Keratinocyte (primary cell): ENCODE results near the gene ELOVL5. TPM values are rescaled to one million over a fixed set of nuclear protein-coding genes. Genes with fewer than 3 reads are reported as not detected.
"Not testable (repeated sequence)": the region's sequence is repeated elsewhere in the genome, so short reads cannot be mapped to it uniquely, and the experiment has no call there.

ENCODE experiments used
- DNase-seq: peaks from one replicate; pipeline ENCODE4 v3.0.0-alpha.2; 2011; ENCODE audit warnings: low read depth, missing footprints, low spot score
- FAIRE-seq: peaks from 2 replicates; lab custom pipeline; 2011; peaks lifted over from hg19 to GRCh38; lab: Jason Lieb, UNC
- H2AFZ ChIP-seq: 2 replicates; pipeline ENCODE4 v1.6.0; 2012; ENCODE audit warnings: low read length, control low read depth, inconsistent platforms; ENCODE audit not compliant: control insufficient read depth
- H3K27ac ChIP-seq: 2 replicates; pipeline ENCODE4 v1.5.1; 2011; ENCODE audit warnings: low read length; ENCODE audit not compliant: control insufficient read depth, insufficient read depth
- H3K27me3 ChIP-seq: 3 replicates; pipeline ENCODE4 v1.6.0; 2011; ENCODE audit warnings: low read length; ENCODE audit not compliant: control insufficient read depth, insufficient read depth; ENCODE audit errors: extremely low read depth
- H3K36me3 ChIP-seq, 2 experiments: 2 replicates in 1 of 2; 3 replicates in 1 of 2; pipeline ENCODE4 v1.5.1; 2011; ENCODE audit warnings: low read length in 2 of 2, mild to moderate bottlenecking in 1 of 2; ENCODE audit not compliant: control insufficient read depth in 2 of 2, insufficient read depth in 2 of 2; ENCODE audit errors: extremely low read depth in 1 of 2
- H3K4me1 ChIP-seq: 3 replicates; pipeline ENCODE4 v1.5.1; 2011; ENCODE audit warnings: low read length; ENCODE audit not compliant: control insufficient read depth, insufficient read depth; ENCODE audit errors: extremely low read depth
- H3K4me2 ChIP-seq: 3 replicates; pipeline ENCODE4 v1.6.0; 2011; ENCODE audit warnings: low read depth, low read length; ENCODE audit not compliant: control insufficient read depth, insufficient read depth; ENCODE audit errors: extremely low read depth
- H3K4me3 ChIP-seq, 3 experiments: fragments of 200-600 bp in 1 of 3; sonication (generic) in 1 of 3; 2 replicates in 2 of 3; 3 replicates in 1 of 3; pipeline ENCODE4 v1.5.1; 2011 to 2016; ENCODE audit warnings: low read length in 3 of 3, mild to moderate bottlenecking in 3 of 3, control low read depth in 2 of 3, inconsistent platforms in 1 of 3, low read depth in 1 of 3, mixed read lengths in 1 of 3, mixed run types in 1 of 3, moderate library complexity in 1 of 3; ENCODE audit not compliant: control insufficient read depth in 2 of 3, insufficient read depth in 2 of 3; ENCODE audit errors: extremely low read depth in 1 of 3
- H3K79me2 ChIP-seq: 2 replicates; pipeline ENCODE4 v1.6.0; 2012; ENCODE audit warnings: low read length; ENCODE audit not compliant: control insufficient read depth, insufficient read depth
- H3K9ac ChIP-seq: 3 replicates; pipeline ENCODE4 v1.6.0; 2011; ENCODE audit warnings: low read length; ENCODE audit not compliant: control insufficient read depth, insufficient read depth; ENCODE audit errors: extremely low read depth
- H3K9me1 ChIP-seq: 3 replicates; pipeline ENCODE4 v1.6.0; 2011; ENCODE audit warnings: low read length; ENCODE audit not compliant: control insufficient read depth, insufficient read depth; ENCODE audit errors: extremely low read depth
- H3K9me3 ChIP-seq: 2 replicates; pipeline ENCODE4 v1.5.1; 2012; ENCODE audit warnings: low read depth, low read length; ENCODE audit not compliant: control insufficient read depth
- H4K20me1 ChIP-seq: 3 replicates; pipeline ENCODE4 v1.6.0; 2011; ENCODE audit warnings: low read length; ENCODE audit not compliant: control insufficient read depth, insufficient read depth; ENCODE audit errors: extremely low read depth
- CTCF ChIP-seq, 3 experiments: IDR thresholded peaks in 1 of 3; conservative IDR thresholded peaks in 1 of 3; optimal IDR thresholded peaks in 1 of 3; 2 replicates in 2 of 3; 3 replicates in 1 of 3; pipeline versions ENCODE3 to v1.5.1; 2011; ENCODE audit warnings: low read length in 3 of 3, mild to moderate bottlenecking in 3 of 3, moderate library complexity in 2 of 3, control low read depth in 1 of 3, inconsistent platforms in 1 of 3; ENCODE audit not compliant: insufficient read depth in 2 of 3; ENCODE audit errors: extremely low read depth in 1 of 3
- EZH2 ChIP-seq: IDR thresholded peaks from one replicate; pipeline ENCODE4 v1.6.1; 2012; ENCODE audit warnings: inconsistent platforms, mild to moderate bottlenecking, low read length, moderate library complexity
- dilution Hi-C: fragments of 300-500 bp; cut with MboI; formaldehyde crosslinking; loops from one replicate; pipeline ENCODE4 v1.7.0; 2020; ENCODE audit warnings: low sequenced_read_pairs; ENCODE audit not compliant: extremely low pct_ligation_motif_present
- polyA plus RNA-seq, 5 experiments: library from polyadenylated mRNA; depleted of rRNA in 3 of 5; stranded (reverse) in 3 of 5; stranded (forward) in 1 of 5; unstranded in 1 of 5; fragments of >200 nt; gene quantifications; 1 replicate in 1 of 5; 2 replicates in 3 of 5; 3 replicates in 1 of 5; pipeline versions ENCODE4 v1.2.1 to v1.2.3, GENCODE V29; 2011 to 2012; ENCODE audit warnings: missing spikeins in 2 of 5, low read depth in 1 of 5, low replicate concordance in 1 of 5

ELOVL5 gene
- polyA plus RNA-seq, 1 donor (not counting 4 experiments of a cell fraction or from before 2014, with no cell fraction given), result 66.7 TPM

GRCh38 chr6:53318429-53318828 is 30.3 kb downstream of the ELOVL5 start:
- no peaks in the 10 kb centered on the region for H4K20me1 ChIP-seq
- DNase-seq, result no peak
- H3K9me1 ChIP-seq, result peaks cover 6% of the 10 kb centered on the region
- no peaks in the 10 kb centered on the region for H3K27me3 ChIP-seq
- H3K4me1 ChIP-seq, result peaks cover 15% of the 10 kb centered on the region
- H2AFZ ChIP-seq, result no peak overlapping the region
- dilution Hi-C loops, result no loop called here
- no peak for TF ChIP-seq CTCF (optimal IDR thresholded peaks at IDR 0.05 in 1 of 3, IDR thresholded peaks at IDR 0.05 in 1 of 3, conservative IDR thresholded peaks at IDR 0.05 in 1 of 3; ENCODE audit: extremely low read depth in 1 of 3, insufficient read depth in 2 of 3, low read length in 3 of 3)
- TF ChIP-seq EZH2, result no peak
- H3K4me2 ChIP-seq, result no peak overlapping the region
- peaks cover 80% of the 10 kb centered on the region for H3K79me2 ChIP-seq
- no peak overlapping the region for H3K27ac ChIP-seq
- H3K36me3 ChIP-seq, result no peaks in the 10 kb centered on the region
- no peak overlapping the region for H3K9ac ChIP-seq
- no peaks in the 10 kb centered on the region for H3K9me3 ChIP-seq
- no peak for FAIRE-seq
- H3K4me3 ChIP-seq, result no peak overlapping the region

GRCh38 chr6:53317861-53318260 is 30.9 kb downstream of the ELOVL5 start:
- dilution Hi-C loops, result no loop called here
- TF ChIP-seq CTCF (optimal IDR thresholded peaks at IDR 0.05 in 1 of 3, IDR thresholded peaks at IDR 0.05 in 1 of 3, conservative IDR thresholded peaks at IDR 0.05 in 1 of 3; ENCODE audit: extremely low read depth in 1 of 3, insufficient read depth in 2 of 3, low read length in 3 of 3) (no peak), EZH2 (no peak)
- DNase-seq (no peak), FAIRE-seq (no peak)
- H3K4me3 ChIP-seq, result no peak overlapping the region
- H3K79me2 ChIP-seq, result peaks cover 81% of the 10 kb centered on the region
- H3K27ac ChIP-seq, result no peak overlapping the region
- H3K9me1 ChIP-seq, result peaks cover 6% of the 10 kb centered on the region
- no peak overlapping the region for H2AFZ ChIP-seq
- no peaks in the 10 kb centered on the region for H4K20me1 ChIP-seq
- no peaks in the 10 kb centered on the region for H3K36me3 ChIP-seq
- H3K4me1 ChIP-seq, result peaks cover 13% of the 10 kb centered on the region
- no peak overlapping the region for H3K9ac ChIP-seq
- H3K27me3 ChIP-seq, result no peaks in the 10 kb centered on the region
- H3K4me2 ChIP-seq, result no peak overlapping the region
- no peaks in the 10 kb centered on the region for H3K9me3 ChIP-seq

DNA sequence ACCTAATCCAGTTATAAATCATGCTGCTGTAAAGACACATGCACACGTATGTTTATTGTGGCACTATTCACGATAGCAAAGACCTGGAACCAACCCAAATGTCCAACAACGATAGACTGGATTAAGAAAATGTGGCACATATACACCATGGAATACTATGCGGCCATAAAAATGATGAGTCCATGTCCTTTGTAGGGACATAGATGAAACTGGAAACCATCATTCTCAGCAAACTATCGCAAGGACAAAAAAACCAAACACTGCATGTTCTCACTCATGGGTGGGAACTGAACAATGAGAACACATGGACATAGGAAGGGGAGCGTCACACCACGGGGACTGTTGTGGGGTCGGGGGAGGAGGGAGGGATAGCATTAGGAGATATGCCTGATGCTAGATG is 31.5 kb downstream of the ELOVL5 start:
- H3K27ac ChIP-seq, H3K27me3 ChIP-seq, H2AFZ ChIP-seq, H3K36me3 ChIP-seq, H3K9me3 ChIP-seq, dilution Hi-C loops, H3K4me3 ChIP-seq, DNase-seq, H3K4me2 ChIP-seq, H3K9ac ChIP-seq, H4K20me1 ChIP-seq, FAIRE-seq, H3K9me1 ChIP-seq: not testable (repeated sequence)
- Histone ChIP-seq H3K79me2 (peaks cover 81% of the 10 kb centered on the region), H3K4me1 (peaks cover 13% of the 10 kb centered on the region)
